Loucy (cell line): ENCODE measurements around the gene FLT3.

Experiments used
- CTCF ChIP-seq: fragments of 200-600 bp; sonication (generic); conservative IDR thresholded peaks from 2 replicates; pipeline ENCODE4 v1.5.1; 2014; ENCODE audit warnings: mild to moderate bottlenecking, antibody characterized with exemption, low read length
- EZH2phosphoT487 ChIP-seq: fragments of 200-600 bp; IDR thresholded peaks from 2 replicates; pipeline ENCODE4 v1.6.1; 2018; ENCODE audit warnings: antibody characterized with exemption, mild to moderate bottlenecking, moderate library complexity, borderline replicate concordance

GRCh38 chr13:28137596-28137995 is 37.2 kb upstream of the FLT3 start:
- TF ChIP-seq CTCF (no peak), EZH2phosphoT487 (no peak)
